ENCODE results near the gene STX17.

DNA sequence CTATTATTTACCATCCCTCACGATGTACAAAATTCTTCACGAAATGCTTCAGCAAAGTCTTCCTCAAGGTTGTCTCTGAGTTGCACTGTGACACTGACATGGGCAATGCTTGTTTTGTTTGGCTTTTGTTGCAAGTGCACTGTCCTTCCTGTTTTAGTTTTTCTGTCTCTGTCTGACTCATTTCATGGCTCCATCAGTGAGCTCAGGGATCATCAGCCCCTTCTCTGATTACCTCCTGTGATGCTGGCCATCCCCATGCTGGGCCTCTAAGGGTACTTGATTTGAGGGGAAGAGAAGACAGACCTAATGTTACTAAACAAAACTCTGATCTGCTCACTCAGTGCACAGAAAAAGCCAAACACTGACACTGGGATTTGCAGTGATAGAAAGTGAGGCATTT, 37.6 kb upstream of the STX17 start:
- TF ChIP-seq YY1 (tag by site-specific recombination; IDR thresholded peaks at IDR 0.05) (no peak), ZNF16 (tag by site-specific recombination; IDR thresholded peaks at IDR 0.05; ENCODE audit: low read depth) (no peak), ZNF184 (tag by site-specific recombination; IDR thresholded peaks at IDR 0.05) (no peak), KLF1 (tag by site-specific recombination; IDR thresholded peaks at IDR 0.05) (no peak)
